Endothelial cell of umbilical vein (primary cell): ENCODE measurements around the gene SIGLEC8. TPM values are rescaled to one million over a fixed set of nuclear protein-coding genes. Genes with fewer than 3 reads are reported as not detected.

Experiments used
- BruUV-seq: library from RNA; stranded (reverse); fragments of 400-500 nt; replicated peaks from 2 replicates; lab custom pipeline; 2021; lab: Mats Ljungman, UMichigan
- CTCF ChIA-PET: fragments of 300-600, 350-600 bp; sonication (Branson Sonifier 250); formaldehyde crosslinking; loops from one replicate; lab custom pipeline; 2021; ENCODE audit warnings: antibody characterized with exemption, inconsistent platforms; lab: Charles Lee
- POLR2A ChIA-PET: fragments of 300-600, 350-600 bp; sonication (Branson Sonifier 250); formaldehyde crosslinking; loops from one replicate; lab custom pipeline; 2021; ENCODE audit warnings: antibody characterized with exemption, inconsistent platforms; lab: Charles Lee
- DNase-seq: peaks from one replicate; pipeline ENCODE4 v3.0.0-alpha.2; 2011; ENCODE audit warnings: low read depth, low spot score
- FAIRE-seq: peaks from 2 replicates; lab custom pipeline; 2011; peaks lifted over from hg19 to GRCh38; lab: Jason Lieb, UNC
- H2AFZ ChIP-seq: 2 replicates; pipeline ENCODE4 v1.6.0; 2012; ENCODE audit warnings: low read depth, low read length, control low read depth, inconsistent platforms
- H3K27ac ChIP-seq: 2 replicates; pipeline ENCODE4 v1.5.1; 2011; ENCODE audit warnings: low read depth, mild to moderate bottlenecking, control low read depth, low read length, moderate library complexity; ENCODE audit not compliant: insufficient read depth
- H3K27me3 ChIP-seq, 2 experiments: 2 replicates each; pipeline versions ENCODE4 v1.6.0 to v1.6.1; 2011; ENCODE audit warnings: low read length in 2 of 2, mixed read lengths in 1 of 2; ENCODE audit not compliant: control insufficient read depth in 2 of 2, insufficient read depth in 2 of 2
- H3K36me3 ChIP-seq, 2 experiments: 2 replicates in 1 of 2; 3 replicates in 1 of 2; pipeline ENCODE4 v1.5.1; 2011; ENCODE audit warnings: low read length in 2 of 2, mild to moderate bottlenecking in 1 of 2, moderate library complexity in 1 of 2; ENCODE audit not compliant: control insufficient read depth in 2 of 2, insufficient read depth in 2 of 2; ENCODE audit errors: extremely low read depth in 1 of 2
- H3K4me1 ChIP-seq: 3 replicates; pipeline ENCODE4 v1.5.1; 2011; ENCODE audit warnings: mild to moderate bottlenecking, low read length; ENCODE audit not compliant: control insufficient read depth, insufficient read depth; ENCODE audit errors: extremely low read depth
- H3K4me2 ChIP-seq: 2 replicates; pipeline ENCODE4 v1.6.1; 2011; ENCODE audit warnings: low read length, control low read depth, mixed read lengths; ENCODE audit not compliant: insufficient read depth
- H3K4me3 ChIP-seq, 3 experiments: fragments of 200-600 bp in 1 of 3; sonication (generic), shearing (Covaris generic) in 1 of 3; replicated peaks in 1 of 3; 2 replicates each; pipeline ENCODE4 v1.5.1; 2011 to 2016; ENCODE audit warnings: control low read depth in 3 of 3, low read length in 3 of 3, mild to moderate bottlenecking in 2 of 3, inconsistent platforms in 1 of 3, low read depth in 1 of 3, moderate library complexity in 1 of 3; ENCODE audit not compliant: insufficient read depth in 1 of 3
- H3K79me2 ChIP-seq: 2 replicates; pipeline ENCODE4 v1.6.0; 2012; ENCODE audit warnings: low read length, inconsistent platforms; ENCODE audit not compliant: control insufficient read depth, insufficient read depth
- H3K9ac ChIP-seq: replicated peaks from 2 replicates; pipeline ENCODE3; 2011; ENCODE audit warnings: low read length, control low read depth; ENCODE audit not compliant: insufficient read depth; ENCODE audit errors: extremely low read depth
- H3K9me1 ChIP-seq: replicated peaks from 3 replicates; pipeline ENCODE4 v1.6.0; 2011; ENCODE audit warnings: mild to moderate bottlenecking, low read length; ENCODE audit not compliant: control insufficient read depth, insufficient read depth; ENCODE audit errors: extremely low read depth
- H3K9me3 ChIP-seq: replicated peaks from 2 replicates; pipeline ENCODE4 v1.5.1; 2012; ENCODE audit warnings: low read length, inconsistent platforms; ENCODE audit not compliant: control insufficient read depth, insufficient read depth
- H4K20me1 ChIP-seq: replicated peaks from 2 replicates; pipeline ENCODE3; 2011; ENCODE audit warnings: mild to moderate bottlenecking, low read length; ENCODE audit not compliant: control insufficient read depth, insufficient read depth; ENCODE audit errors: extremely low read depth
- EZH2 ChIP-seq: IDR thresholded peaks from 2 replicates; pipeline ENCODE4 v1.6.1; 2012; ENCODE audit warnings: borderline replicate concordance, low read depth, mild to moderate bottlenecking, moderate library complexity, low read length, inconsistent platforms; ENCODE audit not compliant: severe bottlenecking
- FOS ChIP-seq: IDR thresholded peaks from 2 replicates; pipeline ENCODE4 v1.6.1; 2011; ENCODE audit warnings: mild to moderate bottlenecking, low read length, moderate library complexity, borderline replicate concordance; ENCODE audit not compliant: insufficient read depth
- GATA2 ChIP-seq: IDR thresholded peaks from 2 replicates; pipeline ENCODE4 v1.7.0; 2011; ENCODE audit warnings: low read depth, mild to moderate bottlenecking, moderate library complexity, mixed read lengths, low read length; ENCODE audit not compliant: insufficient read length, insufficient read depth
- JUN ChIP-seq: IDR thresholded peaks from 2 replicates; pipeline ENCODE4 v1.6.1; 2011; ENCODE audit warnings: borderline replicate concordance, low read depth; ENCODE audit not compliant: insufficient read length, insufficient read depth
- MAX ChIP-seq: IDR thresholded peaks from 2 replicates; pipeline ENCODE4 v1.6.1; 2011; ENCODE audit not compliant: insufficient read depth, insufficient read length
- MYC ChIP-seq: IDR thresholded peaks from one replicate; pipeline ENCODE4 v1.6.1; 2011; ENCODE audit warnings: mild to moderate bottlenecking, low read depth, low read length
- POLR2A ChIP-seq: IDR thresholded peaks from 2 replicates; pipeline ENCODE4 v1.6.1; 2012; ENCODE audit warnings: low read depth, mild to moderate bottlenecking, control low read depth, low read length
- POLR2AphosphoS5 ChIP-seq: IDR thresholded peaks from 2 replicates; pipeline ENCODE4 v1.6.1; 2012; ENCODE audit warnings: low read depth, mild to moderate bottlenecking, control low read depth, low read length, moderate library complexity; ENCODE audit not compliant: insufficient read depth
- dilution Hi-C: fragments of 300-500 bp; cut with MboI; formaldehyde crosslinking; loops from one replicate; pipeline ENCODE4 v1.15.0; 2019; ENCODE audit warnings: low sequenced_read_pairs; ENCODE audit not compliant: extremely low pct_ligation_motif_present
- intact Hi-C: fragments of 100-400 bp; cut with micrococcal nuclease; formaldehyde crosslinking; loops from one replicate; pipeline ENCODE4 v1.10.0; 2022
- polyA plus RNA-seq, 4 experiments: library from polyadenylated mRNA; depleted of rRNA in 3 of 4; stranded (reverse) in 3 of 4; unstranded in 1 of 4; fragments of >200 nt; gene quantifications; 2 replicates each; pipeline versions ENCODE4 v1.2.1 to v1.2.3, GENCODE V29; 2011 to 2012; ENCODE audit warnings: missing spikeins in 1 of 4
- total RNA-seq: library from RNA; stranded (reverse); gene quantifications from 2 replicates; pipeline ENCODE4 v1.2.3, GENCODE V29; 2021
- TF ChIP-seq, protein P1 (sequence below), 2 donors: IDR thresholded peaks; 1 replicate in 1 of 2; 2 replicates in 1 of 2; pipeline ENCODE4 v1.5.1; 2011; ENCODE audit warnings: low read length in 2 of 2, mild to moderate bottlenecking in 2 of 2, moderate library complexity in 2 of 2, control low read depth in 1 of 2, inconsistent platforms in 1 of 2, low read depth in 1 of 2; ENCODE audit not compliant: insufficient read depth in 1 of 2; ENCODE audit errors: extremely low read depth in 1 of 2

SIGLEC8 gene
- total and polyA plus RNA-seq, 2 donors (not counting 3 experiments of a cell fraction or from before 2014, with no cell fraction given): not detected

GRCh38 chr19:51489113-51489512, 30.9 kb upstream of the SIGLEC8 start:
- no peak overlapping the region for H3K4me2 ChIP-seq
- dilution Hi-C loops (no loop called here), intact Hi-C loops (no loop called here)
- H3K79me2 ChIP-seq: no peaks in the 10 kb centered on the region
- no peak overlapping the region for H3K9ac ChIP-seq
- no peak for FAIRE-seq
- H3K36me3 ChIP-seq: no peaks in the 10 kb centered on the region
- H3K4me1 ChIP-seq: no peaks in the 10 kb centered on the region
- no peak overlapping the region for H2AFZ ChIP-seq
- ChIA-PET CTCF (no interaction called here), POLR2A (no interaction called here)
- no peak overlapping the region for H3K27ac ChIP-seq
- H3K27me3 ChIP-seq: no peaks in the 10 kb centered on the region
- H3K9me1 ChIP-seq: no peaks in the 10 kb centered on the region
- no TSS peak for BruUV-seq
- no peaks in the 10 kb centered on the region for H3K9me3 ChIP-seq
- TF ChIP-seq MAX (no peak), FOS (no peak), MYC (no peak), GATA2 (no peak), EZH2 (no peak), POLR2A (no peak), JUN (no peak), POLR2AphosphoS5 (no peak)
- TF ChIP-seq, protein P1, sequence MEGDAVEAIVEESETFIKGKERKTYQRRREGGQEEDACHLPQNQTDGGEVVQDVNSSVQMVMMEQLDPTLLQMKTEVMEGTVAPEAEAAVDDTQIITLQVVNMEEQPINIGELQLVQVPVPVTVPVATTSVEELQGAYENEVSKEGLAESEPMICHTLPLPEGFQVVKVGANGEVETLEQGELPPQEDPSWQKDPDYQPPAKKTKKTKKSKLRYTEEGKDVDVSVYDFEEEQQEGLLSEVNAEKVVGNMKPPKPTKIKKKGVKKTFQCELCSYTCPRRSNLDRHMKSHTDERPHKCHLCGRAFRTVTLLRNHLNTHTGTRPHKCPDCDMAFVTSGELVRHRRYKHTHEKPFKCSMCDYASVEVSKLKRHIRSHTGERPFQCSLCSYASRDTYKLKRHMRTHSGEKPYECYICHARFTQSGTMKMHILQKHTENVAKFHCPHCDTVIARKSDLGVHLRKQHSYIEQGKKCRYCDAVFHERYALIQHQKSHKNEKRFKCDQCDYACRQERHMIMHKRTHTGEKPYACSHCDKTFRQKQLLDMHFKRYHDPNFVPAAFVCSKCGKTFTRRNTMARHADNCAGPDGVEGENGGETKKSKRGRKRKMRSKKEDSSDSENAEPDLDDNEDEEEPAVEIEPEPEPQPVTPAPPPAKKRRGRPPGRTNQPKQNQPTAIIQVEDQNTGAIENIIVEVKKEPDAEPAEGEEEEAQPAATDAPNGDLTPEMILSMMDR (IDR thresholded peaks at IDR 0.05; ENCODE audit: extremely low read depth in 1 of 2, insufficient read depth in 1 of 2, low read depth in 1 of 2, low read length in 2 of 2): no peak
- no peaks in the 10 kb centered on the region for H4K20me1 ChIP-seq
- H3K4me3 ChIP-seq: no peak overlapping the region
- no peak for DNase-seq
